ENCODE results near the gene BDH1. TPM values are rescaled to one million over a fixed set of nuclear protein-coding genes. Genes with fewer than 3 reads are reported as not detected.
A peak's percentile ranks its signal among the peaks of the same experiment; 100 is the strongest.

Gene BDH1
- polyA plus RNA-seq, 1 donor (not counting 4 experiments of a cell fraction or from before 2014, with no cell fraction given), result 30.2 TPM

- H2AFZ ChIP-seq (ENCODE audit: control insufficient read depth, low read length), result peak overlapping the region; percentile 14
- H3K9ac ChIP-seq (ENCODE audit: control insufficient read depth, extremely low read depth, insufficient read depth, low read length), result no peak overlapping the region
- H3K9me3 ChIP-seq (ENCODE audit: control insufficient read depth, low read depth, low read length), result no peaks in the 10 kb centered on the region
- dilution Hi-C loops (cut with MboI; ENCODE audit: extremely low pct_ligation_motif_present, low sequenced_read_pairs), result no loop called here
- peaks cover 5% of the 10 kb centered on the region for H3K79me2 ChIP-seq (ENCODE audit: control insufficient read depth, insufficient read depth, low read length)
- peak; percentile 70 for FAIRE-seq
- H3K36me3 ChIP-seq (ENCODE audit: control insufficient read depth in 2 of 2, extremely low read depth in 1 of 2, insufficient read depth in 2 of 2, low read length in 2 of 2), result peaks cover 1 to 17% of the 10 kb centered on the region in 2 experiments
- H3K4me2 ChIP-seq (ENCODE audit: control insufficient read depth, extremely low read depth, insufficient read depth, low read depth, low read length), result peak overlapping the region; percentile 63
- TF ChIP-seq CTCF (optimal IDR thresholded peaks at IDR 0.05 in 1 of 3, IDR thresholded peaks at IDR 0.05 in 1 of 3, conservative IDR thresholded peaks at IDR 0.05 in 1 of 3; ENCODE audit: extremely low read depth in 1 of 3, insufficient read depth in 2 of 3, low read length in 3 of 3) (no peak), EZH2 (IDR thresholded peaks at IDR 0.05; ENCODE audit: low read length) (no peak)
- H3K27ac ChIP-seq (ENCODE audit: control insufficient read depth, insufficient read depth, low read length), result peak overlapping the region; percentile 41
- DNase-seq (ENCODE audit: low read depth, low spot score), result peak; percentile 96
- no peaks in the 10 kb centered on the region for H3K9me1 ChIP-seq (ENCODE audit: control insufficient read depth, extremely low read depth, insufficient read depth, low read length)
- H4K20me1 ChIP-seq (ENCODE audit: control insufficient read depth, extremely low read depth, insufficient read depth, low read length), result no peaks in the 10 kb centered on the region
- no peak overlapping the region for H3K4me3 ChIP-seq (ENCODE audit: control insufficient read depth in 2 of 3, extremely low read depth in 1 of 3, insufficient read depth in 2 of 3, low read depth in 1 of 3, low read length in 3 of 3)
- H3K4me1 ChIP-seq (ENCODE audit: control insufficient read depth, extremely low read depth, insufficient read depth, low read length), result peaks cover 28% of the 10 kb centered on the region
- H3K27me3 ChIP-seq (ENCODE audit: control insufficient read depth, extremely low read depth, insufficient read depth, low read length), result no peaks in the 10 kb centered on the region
These were observed 9.3 kb downstream of the BDH1 start for GRCh38 chr3:197546307-197547085.

GRCh38 chr3:197545571-197545970 is 10.2 kb downstream of the BDH1 start:
- H4K20me1 ChIP-seq (ENCODE audit: control insufficient read depth, extremely low read depth, insufficient read depth, low read length), result no peaks in the 10 kb centered on the region
- TF ChIP-seq EZH2 (IDR thresholded peaks at IDR 0.05; ENCODE audit: low read length), result no peak
- no peak for TF ChIP-seq CTCF (optimal IDR thresholded peaks at IDR 0.05 in 1 of 3, IDR thresholded peaks at IDR 0.05 in 1 of 3, conservative IDR thresholded peaks at IDR 0.05 in 1 of 3; ENCODE audit: extremely low read depth in 1 of 3, insufficient read depth in 2 of 3, low read length in 3 of 3)
- H3K27me3 ChIP-seq (ENCODE audit: control insufficient read depth, extremely low read depth, insufficient read depth, low read length), result no peaks in the 10 kb centered on the region
- no peak overlapping the region for H3K9ac ChIP-seq (ENCODE audit: control insufficient read depth, extremely low read depth, insufficient read depth, low read length)
- peaks cover 4% of the 10 kb centered on the region for H3K79me2 ChIP-seq (ENCODE audit: control insufficient read depth, insufficient read depth, low read length)
- H3K9me1 ChIP-seq (ENCODE audit: control insufficient read depth, extremely low read depth, insufficient read depth, low read length), result no peaks in the 10 kb centered on the region
- H3K9me3 ChIP-seq (ENCODE audit: control insufficient read depth, low read depth, low read length), result no peaks in the 10 kb centered on the region
- dilution Hi-C loops (cut with MboI; ENCODE audit: extremely low pct_ligation_motif_present, low sequenced_read_pairs), result no loop called here
- FAIRE-seq (no peak), DNase-seq (ENCODE audit: low read depth, low spot score) (no peak)
- no peak overlapping the region for H3K4me3 ChIP-seq (ENCODE audit: control insufficient read depth in 2 of 3, extremely low read depth in 1 of 3, insufficient read depth in 2 of 3, low read depth in 1 of 3, low read length in 3 of 3)
- H3K27ac ChIP-seq (ENCODE audit: control insufficient read depth, insufficient read depth, low read length), result no peak overlapping the region
- peaks cover 1 to 17% of the 10 kb centered on the region in 2 experiments for H3K36me3 ChIP-seq (ENCODE audit: control insufficient read depth in 2 of 2, extremely low read depth in 1 of 2, insufficient read depth in 2 of 2, low read length in 2 of 2)
- no peak overlapping the region for H3K4me2 ChIP-seq (ENCODE audit: control insufficient read depth, extremely low read depth, insufficient read depth, low read depth, low read length)
- H2AFZ ChIP-seq (ENCODE audit: control insufficient read depth, low read length), result no peak overlapping the region
- peaks cover 37% of the 10 kb centered on the region for H3K4me1 ChIP-seq (ENCODE audit: control insufficient read depth, extremely low read depth, insufficient read depth, low read length)
